H9 (cell line): ENCODE data around the gene NUP85. TPM values are rescaled to one million over a fixed set of nuclear protein-coding genes. Genes with fewer than 3 reads are reported as not detected.

Source experiments
- DNase-seq: peaks from one replicate; pipeline ENCODE4 v3.0.0-alpha.2; 2017
- H2AFZ ChIP-seq: one replicate; pipeline ENCODE4 v1.6.1; 2013; ENCODE audit warnings: mild to moderate bottlenecking, low read length, control low read depth, moderate library complexity
- H2AK5ac ChIP-seq: 2 replicates; pipeline ENCODE4 v1.6.1; 2013; ENCODE audit warnings: low read length, control low read depth, mixed read lengths; ENCODE audit not compliant: insufficient read length
- H2BK120ac ChIP-seq: one replicate; pipeline ENCODE4 v1.6.1; 2013; ENCODE audit warnings: low read depth, mild to moderate bottlenecking, low read length, control low read depth, inconsistent platforms; ENCODE audit not compliant: poor library complexity, severe bottlenecking
- H2BK12ac ChIP-seq: 2 replicates; pipeline ENCODE4 v1.6.1; 2013; ENCODE audit warnings: low read length, control low read depth, mixed read lengths, low read depth; ENCODE audit not compliant: insufficient read length
- H2BK15ac ChIP-seq: 2 replicates; pipeline ENCODE4 v1.6.1; 2013; ENCODE audit warnings: low read depth, low read length, control low read depth
- H2BK20ac ChIP-seq: one replicate; pipeline ENCODE4 v1.6.1; 2013; ENCODE audit warnings: low read depth, mild to moderate bottlenecking, low read length, control low read depth, inconsistent platforms; ENCODE audit not compliant: poor library complexity, severe bottlenecking
- H2BK5ac ChIP-seq: 2 replicates; pipeline ENCODE4 v1.6.1; 2013; ENCODE audit warnings: low read length, control low read depth, mixed read lengths; ENCODE audit not compliant: insufficient read length
- H3K14ac ChIP-seq: 2 replicates; pipeline ENCODE4 v1.6.1; 2013; ENCODE audit warnings: low read length, control low read depth; ENCODE audit not compliant: insufficient read depth
- H3K18ac ChIP-seq: 2 replicates; pipeline ENCODE4 v1.6.1; 2013; ENCODE audit warnings: low read depth, mild to moderate bottlenecking, mixed read lengths, low read length, control low read depth; ENCODE audit not compliant: insufficient read length
- H3K23ac ChIP-seq: 2 replicates; pipeline ENCODE4 v1.6.1; 2013; ENCODE audit warnings: low read length, control low read depth, mixed read lengths, low read depth; ENCODE audit not compliant: insufficient read length
- H3K23me2 ChIP-seq: 2 replicates; pipeline ENCODE4 v1.6.1; 2013; ENCODE audit warnings: low read depth, mild to moderate bottlenecking, mixed read lengths, low read length, control low read depth; ENCODE audit not compliant: insufficient read length, poor library complexity, severe bottlenecking
- H3K27ac ChIP-seq: 2 replicates; pipeline ENCODE4 v1.5.1; 2013; ENCODE audit warnings: low read length, control low read depth, mixed read lengths, low read depth; ENCODE audit not compliant: insufficient read length
- H3K27me3 ChIP-seq: 2 replicates; pipeline ENCODE4 v1.6.1; 2013; ENCODE audit warnings: low read length, control low read depth, inconsistent platforms; ENCODE audit not compliant: insufficient read depth
- H3K4ac ChIP-seq: 2 replicates; pipeline ENCODE4 v1.6.1; 2013; ENCODE audit warnings: low read depth, mild to moderate bottlenecking, control low read depth, inconsistent platforms, low read length, moderate library complexity
- H3K4me1 ChIP-seq: 2 replicates; pipeline ENCODE4 v1.6.1; 2013; ENCODE audit warnings: low read length, control low read depth, inconsistent platforms; ENCODE audit not compliant: insufficient read depth
- H3K4me2 ChIP-seq: 2 replicates; pipeline ENCODE4 v1.6.1; 2013; ENCODE audit warnings: low read length, control low read depth, mixed read lengths; ENCODE audit not compliant: insufficient read length, insufficient read depth
- H3K56ac ChIP-seq: 2 replicates; pipeline ENCODE4 v1.6.1; 2013; ENCODE audit warnings: low read depth, mild to moderate bottlenecking, mixed read lengths, low read length, control low read depth; ENCODE audit not compliant: insufficient read length
- H3K79me1 ChIP-seq: 2 replicates; pipeline ENCODE4 v1.6.1; 2013; ENCODE audit warnings: low read depth, mild to moderate bottlenecking, moderate library complexity, low read length, control low read depth, inconsistent platforms; ENCODE audit not compliant: insufficient read depth, poor library complexity, severe bottlenecking
- H3K79me2 ChIP-seq: 2 replicates; pipeline ENCODE4 v1.6.1; 2013; ENCODE audit warnings: low read length, control low read depth, inconsistent platforms; ENCODE audit not compliant: insufficient read depth
- H3K9ac ChIP-seq: 2 replicates; pipeline ENCODE4 v1.6.1; 2013; ENCODE audit warnings: low read length, control low read depth, mixed read lengths; ENCODE audit not compliant: insufficient read length; ENCODE audit errors: extremely low read depth
- H3K9me3 ChIP-seq: one replicate; pipeline ENCODE4 v1.6.1; 2013; ENCODE audit warnings: low read depth, low read length, inconsistent platforms; ENCODE audit not compliant: control insufficient read depth
- H3T11ph ChIP-seq: one replicate; pipeline ENCODE4 v1.6.1; 2013; ENCODE audit warnings: mild to moderate bottlenecking, low read length, control low read depth, inconsistent platforms
- H4K20me1 ChIP-seq: one replicate; pipeline ENCODE4 v1.6.1; 2013; ENCODE audit not compliant: control insufficient read depth, insufficient read length, insufficient read depth
- H4K5ac ChIP-seq: 2 replicates; pipeline ENCODE4 v1.6.1; 2013; ENCODE audit warnings: low read depth, mild to moderate bottlenecking, mixed read lengths, low read length, control low read depth; ENCODE audit not compliant: insufficient read length
- H4K8ac ChIP-seq: replicated peaks from 2 replicates; pipeline ENCODE4 v1.6.1; 2013; ENCODE audit warnings: low read length, control low read depth, mixed read lengths, low read depth; ENCODE audit not compliant: insufficient read length
- H4K91ac ChIP-seq: 2 replicates; pipeline ENCODE4 v1.6.1; 2013; ENCODE audit warnings: low read depth, mild to moderate bottlenecking, moderate library complexity, mixed read lengths, low read length, control low read depth; ENCODE audit not compliant: insufficient read length
- H3K27ac Mint-ChIP-seq, 3 experiments: 2 replicates in 2 of 3; 3 replicates in 1 of 3; pipeline ENCODE4 v1.8.0; 2020 to 2021; ENCODE audit warnings: mixed read lengths in 3 of 3, mild to moderate bottlenecking in 1 of 3, moderate library complexity in 1 of 3
- H3K27me3 Mint-ChIP-seq: 2 replicates; pipeline ENCODE4 v1.8.0; 2021; ENCODE audit warnings: low read depth, mild to moderate bottlenecking, moderate library complexity, mixed read lengths
- H3K36me3 Mint-ChIP-seq, 3 experiments: 2 replicates in 2 of 3; 3 replicates in 1 of 3; pipeline ENCODE4 v1.8.0; 2020 to 2021; ENCODE audit warnings: low read depth in 3 of 3, mixed read lengths in 3 of 3; ENCODE audit not compliant: insufficient read depth in 1 of 3
- H3K4me1 Mint-ChIP-seq, 2 experiments: 2 replicates each; pipeline ENCODE4 v1.8.0; 2020; ENCODE audit warnings: mixed read lengths in 2 of 2
- H3K4me3 Mint-ChIP-seq, 2 experiments: 2 replicates in 1 of 2; 3 replicates in 1 of 2; pipeline ENCODE4 v1.8.0; 2020 to 2021; ENCODE audit warnings: mild to moderate bottlenecking in 2 of 2, mixed read lengths in 2 of 2, moderate library complexity in 1 of 2
- H3K9me3 Mint-ChIP-seq, 2 experiments: 2 replicates in 1 of 2; 3 replicates in 1 of 2; pipeline ENCODE4 v1.8.0; 2020; ENCODE audit warnings: mild to moderate bottlenecking in 2 of 2, mixed read lengths in 2 of 2, moderate library complexity in 1 of 2
- WGBS: extraction: QIAGEN DNeasy Blood & Tissue Kit; methylation state at CpG from one replicate; pipeline ENCODE4 v1.1.7; 2013; ENCODE audit warnings: missing lambda C conversion rate, low lambda C conversion rate, mixed read lengths; ENCODE audit not compliant: insufficient read length; ENCODE audit errors: extremely low coverage; 5-methylcytosine and 5-hydroxymethylcytosine counted together
- total RNA-seq: library from RNA; stranded (reverse); gene quantifications from 2 replicates; pipeline ENCODE4 v1.2.1, GENCODE V29; 2021
- TF ChIP-seq, protein P1 (sequence below): fragments of 200-600 bp; sonication (generic); conservative IDR thresholded peaks from 3 replicates; pipeline ENCODE4 v1.8.0; 2021; ENCODE audit warnings: antibody characterized with exemption, mild to moderate bottlenecking

NUP85 gene
- total RNA-seq, 1 experiment from 2014 or later = 145 TPM

DNA sequence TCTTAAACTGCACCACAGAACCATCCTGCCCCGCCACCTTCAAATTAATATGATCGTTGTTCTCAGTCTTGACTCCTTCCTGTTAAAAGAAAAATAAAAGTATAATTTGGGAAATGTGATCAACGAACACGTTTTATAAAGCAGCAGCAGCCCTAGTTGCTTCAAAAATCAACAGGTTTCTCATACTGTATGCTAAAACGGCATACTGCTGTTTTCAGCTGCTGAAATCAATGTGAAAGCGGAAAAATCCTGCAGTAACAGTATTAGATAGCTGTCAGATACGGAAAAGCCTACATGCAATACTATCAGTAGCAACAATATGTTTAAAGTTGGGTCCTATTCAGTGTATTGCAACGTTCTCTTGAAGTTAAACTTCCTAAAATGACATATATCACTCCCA is 24.4 kb upstream of the NUP85 start:
- no peak for DNase-seq
- Histone ChIP-seq H3K4ac (no peak overlapping the region), H3K9me3 (no peaks in the 10 kb centered on the region), H3K14ac (no peak overlapping the region), H3K9ac (peak overlapping the region; percentile 95), H2BK20ac (no peak overlapping the region), H3K18ac (no peak overlapping the region), H3K79me1 (peaks cover 10% of the 10 kb centered on the region), H2BK12ac (no peak overlapping the region), H2BK15ac (no peak overlapping the region), H3K23me2 (peaks cover 10% of the 10 kb centered on the region), H3K23ac (peak overlapping the region; percentile 79), H3K79me2 (peaks cover 41% of the 10 kb centered on the region), H3T11ph (no peak overlapping the region), H2AK5ac (no peak overlapping the region), H2BK120ac (no peak overlapping the region), H4K8ac (no peak overlapping the region), H2BK5ac (no peak overlapping the region), H3K4me1 (no peaks in the 10 kb centered on the region), H3K4me2 (peak overlapping the region; percentile 80), H2AFZ (no peak overlapping the region), H4K20me1 (no peaks in the 10 kb centered on the region), H4K5ac (no peak overlapping the region), H3K56ac (no peak overlapping the region), H3K27ac (no peak overlapping the region), H4K91ac (no peak overlapping the region), H3K27me3 (no peaks in the 10 kb centered on the region)
- Mint-ChIP-seq H3K27me3 (no peaks in the 10 kb centered on the region; the same call in 1 of the 2 replicates), H3K4me3 (peak overlapping the region; percentile 88 to 89), H3K36me3 (peaks cover 25 to 53% (median 48%) of the 10 kb centered on the region in 3 experiments), H3K27ac (peak overlapping the region in 2 of 3 experiments; percentile 65 to 70; a peak in 4 of 7 replicates), H3K4me1 (peaks cover 12 to 29% of the 10 kb centered on the region in 2 experiments), H3K9me3 (no peaks in the 10 kb centered on the region)
- TF ChIP-seq, protein P1, sequence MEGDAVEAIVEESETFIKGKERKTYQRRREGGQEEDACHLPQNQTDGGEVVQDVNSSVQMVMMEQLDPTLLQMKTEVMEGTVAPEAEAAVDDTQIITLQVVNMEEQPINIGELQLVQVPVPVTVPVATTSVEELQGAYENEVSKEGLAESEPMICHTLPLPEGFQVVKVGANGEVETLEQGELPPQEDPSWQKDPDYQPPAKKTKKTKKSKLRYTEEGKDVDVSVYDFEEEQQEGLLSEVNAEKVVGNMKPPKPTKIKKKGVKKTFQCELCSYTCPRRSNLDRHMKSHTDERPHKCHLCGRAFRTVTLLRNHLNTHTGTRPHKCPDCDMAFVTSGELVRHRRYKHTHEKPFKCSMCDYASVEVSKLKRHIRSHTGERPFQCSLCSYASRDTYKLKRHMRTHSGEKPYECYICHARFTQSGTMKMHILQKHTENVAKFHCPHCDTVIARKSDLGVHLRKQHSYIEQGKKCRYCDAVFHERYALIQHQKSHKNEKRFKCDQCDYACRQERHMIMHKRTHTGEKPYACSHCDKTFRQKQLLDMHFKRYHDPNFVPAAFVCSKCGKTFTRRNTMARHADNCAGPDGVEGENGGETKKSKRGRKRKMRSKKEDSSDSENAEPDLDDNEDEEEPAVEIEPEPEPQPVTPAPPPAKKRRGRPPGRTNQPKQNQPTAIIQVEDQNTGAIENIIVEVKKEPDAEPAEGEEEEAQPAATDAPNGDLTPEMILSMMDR = no peak
- WGBS = no CpG with 5 or more reads among the region's 8 CpGs
